NCI-H2081 treated with DMSO at 0.1 percent for 48 hours (cell line): ENCODE results near the gene AP1S3.
"Not testable (repeated sequence)": the region's sequence is repeated elsewhere in the genome, so short reads cannot be mapped to it uniquely, and the experiment has no call there.

Source experiments
- DNase-seq: peaks from one replicate; lab custom pipeline; 2025; lab: John Stamatoyannopoulos, UW

AP1S3 gene

GRCh38 chr2:223800908-223801307, 36.5 kb downstream of the AP1S3 start:
- no peak for DNase-seq

GRCh38 chr2:223797811-223798721, 39.3 kb downstream of the AP1S3 start:
- DNase-seq, result no peak

GRCh38 chr2:223797037-223797436, 40.3 kb downstream of the AP1S3 start:
- DNase-seq, result no peak

- no peak for DNase-seq
Observed at GRCh38 chr2:223789423-223789822, 48.0 kb downstream of the AP1S3 start.

- no peak for DNase-seq
Observed at GRCh38 chr2:223788826-223789225, 48.6 kb downstream of the AP1S3 start.

GRCh38 chr2:223788106-223788505, 49.3 kb downstream of the AP1S3 start:
- DNase-seq, result not testable (repeated sequence)

- DNase-seq, result no peak
Observed at GRCh38 chr2:223787358-223787757, 50.0 kb downstream of the AP1S3 start.

GRCh38 chr2:223786943-223787342, 50.4 kb downstream of the AP1S3 start:
- DNase-seq, result no peak

GRCh38 chr2:223786236-223786635, 51.1 kb downstream of the AP1S3 start:
- no peak for DNase-seq

GRCh38 chr2:223784221-223784772, 53.1 kb downstream of the AP1S3 start:
- no peak for DNase-seq

GRCh38 chr2:223782629-223783028, 54.8 kb downstream of the AP1S3 start:
- no peak for DNase-seq

- DNase-seq, result no peak
Observed at GRCh38 chr2:223781560-223781959, 55.8 kb downstream of the AP1S3 start.

GRCh38 chr2:223779877-223780276, 57.5 kb downstream of the AP1S3 start:
- DNase-seq, result no peak

- DNase-seq, result no peak
Observed at GRCh38 chr2:223774193-223774592, 63.2 kb downstream of the AP1S3 start.

GRCh38 chr2:223772363-223772762, 65.0 kb downstream of the AP1S3 start:
- no peak for DNase-seq

GRCh38 chr2:223771475-223771874, 65.9 kb downstream of the AP1S3 start:
- no peak for DNase-seq

- no peak for DNase-seq
Observed at GRCh38 chr2:223768179-223768578, 69.2 kb downstream of the AP1S3 start.

GRCh38 chr2:223767341-223767740, 70.0 kb downstream of the AP1S3 start:
- no peak for DNase-seq

GRCh38 chr2:223765221-223765785, 72.1 kb downstream of the AP1S3 start:
- DNase-seq, result no peak

- no peak for DNase-seq
Observed at GRCh38 chr2:223764796-223765195, 72.6 kb downstream of the AP1S3 start.

- no peak for DNase-seq
Observed at GRCh38 chr2:223762853-223763252, 74.5 kb downstream of the AP1S3 start.

- not testable (repeated sequence) for DNase-seq
Observed at GRCh38 chr2:223761746-223762145, 75.6 kb downstream of the AP1S3 start.

GRCh38 chr2:223760838-223761502, 76.4 kb downstream of the AP1S3 start:
- no peak for DNase-seq
